DMS 273 (cell line): ENCODE results near the gene EXOC3L2.
"Not testable (repeated sequence)": the region's sequence is repeated elsewhere in the genome, so short reads cannot be mapped to it uniquely, and the experiment has no call there.

Source experiments
- DNase-seq: peaks from one replicate; lab custom pipeline; 2025; ENCODE audit not compliant: unreplicated experiment; lab: John Stamatoyannopoulos, UW

The EXOC3L2 gene

DNA sequence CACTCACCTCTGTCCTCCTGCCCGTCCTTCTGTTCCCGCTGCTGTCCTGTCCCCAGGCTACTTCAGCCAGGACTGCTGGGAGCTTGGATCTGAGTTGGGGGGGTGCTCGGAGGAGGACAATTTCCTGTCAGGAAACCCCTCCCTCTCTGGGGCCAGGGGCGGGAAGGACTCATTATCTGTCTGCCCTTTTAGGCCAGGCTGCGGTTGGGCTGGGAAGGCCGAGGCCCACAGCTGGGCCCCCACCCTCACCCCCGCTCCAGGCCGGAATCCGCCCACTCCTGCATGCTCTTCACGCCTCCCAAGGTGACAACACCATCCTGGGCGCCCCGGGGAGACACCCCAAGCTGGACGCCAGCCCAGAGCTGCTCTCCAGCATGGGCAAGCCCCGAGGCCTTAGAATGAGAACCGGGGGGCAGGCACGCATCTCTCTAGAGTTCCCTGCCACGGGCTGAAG lies at the start of gene EXOC3L2:
TSS of gene EXOC3L2 (minus strand) at position 74 of the 454 bp plus-strand sequence. CDS start 6,362 bp downstream, outside the sequence.
- no peak for DNase-seq

- peak; percentile 29 for DNase-seq
Measured at GRCh38 chr19:45294291-45295029, 49.3 kb upstream of the EXOC3L2 start.

DNA sequence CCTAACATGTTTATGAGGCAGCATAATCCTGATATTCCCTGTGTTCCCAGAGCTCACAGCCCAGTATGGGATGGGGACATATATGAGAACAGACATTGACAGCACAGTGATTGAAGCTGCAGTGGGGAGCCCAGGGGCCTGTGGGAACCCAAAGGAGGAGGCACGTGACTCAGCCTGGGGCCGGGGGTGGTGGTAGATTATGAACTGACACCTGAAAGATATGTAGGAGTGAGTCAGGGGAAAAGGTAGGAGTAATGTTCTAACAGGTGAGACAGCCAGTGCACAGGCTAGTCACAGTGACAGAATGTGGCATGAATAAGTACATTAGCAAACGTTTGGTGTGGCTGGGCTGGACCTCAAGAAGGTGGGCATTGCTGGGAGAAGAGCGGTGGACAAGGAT lies 48.5 kb upstream of the EXOC3L2 start:
- no peak for DNase-seq

- no peak for DNase-seq
Measured at GRCh38 chr19:45291834-45292233, 46.6 kb upstream of the EXOC3L2 start.

GRCh38 chr19:45290381-45290931 lies 45.2 kb upstream of the EXOC3L2 start:
- DNase-seq: no peak

GRCh38 chr19:45283443-45284033 lies 38.3 kb upstream of the EXOC3L2 start:
- DNase-seq: no peak

DNA sequence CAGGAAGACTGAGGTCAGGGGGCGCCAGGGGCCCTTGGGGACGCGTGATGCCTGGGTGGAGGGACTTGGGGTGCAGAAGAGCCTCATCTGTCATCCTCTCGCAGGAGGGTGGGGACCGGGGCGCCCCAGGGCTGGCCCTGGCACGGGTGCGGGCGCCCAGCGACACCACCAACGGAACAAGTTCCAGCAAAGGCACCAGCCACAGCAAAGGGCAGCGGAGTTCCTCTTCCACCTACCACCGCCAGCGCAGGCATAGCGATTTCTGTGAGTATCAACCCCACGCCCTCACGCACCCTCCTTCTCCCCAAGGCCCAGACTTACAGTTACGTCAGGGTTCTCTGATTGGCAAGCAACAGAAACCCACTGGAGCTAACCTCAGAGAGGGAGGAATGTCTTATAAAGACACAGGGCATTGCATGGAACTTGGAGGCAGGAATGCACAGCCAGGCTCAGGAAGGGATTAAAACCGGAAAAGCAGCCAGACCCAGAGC lies 35.3 kb upstream of the EXOC3L2 start:
- no peak for DNase-seq

- DNase-seq: no peak
Measured at GRCh38 chr19:45279587-45280192, 34.5 kb upstream of the EXOC3L2 start.

- DNase-seq: no peak
Measured at GRCh38 chr19:45278087-45278486, 32.9 kb upstream of the EXOC3L2 start.

GRCh38 chr19:45276284-45276687 lies 31.1 kb upstream of the EXOC3L2 start:
- DNase-seq: peak; percentile 62

DNA sequence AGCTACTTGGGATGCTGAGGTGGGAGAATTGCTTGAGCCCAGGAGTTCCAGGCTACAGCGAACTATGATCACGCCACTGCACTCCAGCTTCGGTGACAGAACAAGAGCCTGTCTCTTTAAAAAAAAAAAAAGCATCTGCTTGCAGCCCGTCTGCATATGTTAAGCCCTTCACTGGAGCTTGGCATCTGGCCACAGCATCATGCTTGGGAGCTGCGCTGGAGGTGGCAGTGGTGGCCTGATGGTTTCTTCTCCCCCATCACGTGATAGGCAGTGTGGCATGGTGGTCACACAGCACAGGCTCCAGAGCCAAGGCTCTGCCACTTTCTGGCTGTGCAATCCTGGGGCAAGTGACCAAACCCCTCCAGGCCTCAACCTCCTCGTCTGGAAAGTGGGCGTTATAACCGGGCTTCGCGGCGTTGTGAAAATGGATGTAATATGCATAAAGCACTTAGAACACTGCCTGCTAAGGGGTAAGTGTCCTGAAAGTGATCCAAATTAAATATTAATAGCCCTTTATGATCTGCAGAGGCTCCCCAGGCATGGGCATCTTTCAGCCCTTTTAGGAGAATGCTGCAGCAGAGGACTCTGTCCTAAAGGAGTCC lies 30.3 kb upstream of the EXOC3L2 start:
- peak; percentile 86 for DNase-seq

- no peak for DNase-seq
Measured at GRCh38 chr19:45273521-45273855, 28.3 kb upstream of the EXOC3L2 start.

DNA sequence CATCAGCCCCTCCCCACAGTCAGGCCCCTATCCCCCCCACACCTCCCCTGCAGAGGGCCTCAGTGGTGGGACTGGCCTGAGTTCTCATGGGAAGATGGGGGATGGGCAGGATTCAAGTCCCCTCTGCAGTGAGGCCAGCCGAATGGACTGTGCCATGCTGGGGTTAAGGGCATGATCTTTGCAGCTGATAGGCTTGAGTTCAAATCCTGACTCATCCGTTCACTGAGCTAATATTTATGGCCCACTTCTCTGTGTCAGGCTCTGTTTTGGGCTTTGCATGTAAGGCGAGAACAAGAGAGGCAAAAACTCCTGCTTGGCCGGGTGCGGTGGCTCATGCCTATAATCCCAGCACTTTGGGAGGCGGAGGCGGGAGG lies 26.5 kb upstream of the EXOC3L2 start:
- no peak for DNase-seq

GRCh38 chr19:45271098-45271734 lies 26.0 kb upstream of the EXOC3L2 start:
- no peak for DNase-seq

DNA sequence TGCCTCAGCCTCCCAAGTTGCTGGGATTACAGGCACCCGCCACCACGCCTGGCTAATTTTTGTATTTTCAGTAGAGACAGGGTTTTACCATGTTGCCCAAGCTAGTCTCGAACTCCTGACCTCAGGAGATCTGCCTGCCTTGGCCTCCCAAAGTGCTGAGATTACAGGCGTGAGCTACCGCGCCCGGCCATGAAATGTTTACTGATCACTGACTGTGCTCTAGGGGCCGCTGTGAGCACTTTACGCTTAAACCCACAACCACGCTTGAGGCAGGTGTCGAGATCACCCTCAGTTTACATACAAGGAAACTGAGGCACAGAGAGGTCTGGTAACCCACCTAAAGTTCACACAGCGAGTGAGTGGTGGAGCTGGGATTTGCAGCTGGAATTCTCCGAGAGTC lies 24.7 kb upstream of the EXOC3L2 start:
- DNase-seq: not testable (repeated sequence)

GRCh38 chr19:45267296-45267695 lies 22.1 kb upstream of the EXOC3L2 start:
- no peak for DNase-seq

DNA sequence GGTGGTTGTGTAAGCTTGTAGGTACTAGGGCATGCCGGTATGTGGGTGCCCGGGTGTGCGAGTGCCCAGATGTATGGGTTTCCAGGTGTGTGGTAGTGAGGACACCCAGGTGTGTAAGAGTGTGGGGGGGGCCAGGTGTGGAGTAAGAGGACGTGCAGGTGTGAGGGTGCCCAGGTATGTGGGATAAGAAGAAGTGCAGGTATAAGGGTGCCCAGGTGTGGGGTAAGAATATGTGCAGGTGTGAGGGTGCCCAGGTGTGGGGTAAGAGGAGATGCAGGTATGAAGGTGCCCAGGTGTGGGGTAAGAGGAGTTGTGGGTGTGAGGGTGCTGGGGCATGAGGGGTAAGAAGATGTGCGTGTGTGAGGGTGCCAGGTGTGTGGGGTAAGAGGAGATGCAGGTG lies 20.2 kb upstream of the EXOC3L2 start:
- no peak for DNase-seq

DNA sequence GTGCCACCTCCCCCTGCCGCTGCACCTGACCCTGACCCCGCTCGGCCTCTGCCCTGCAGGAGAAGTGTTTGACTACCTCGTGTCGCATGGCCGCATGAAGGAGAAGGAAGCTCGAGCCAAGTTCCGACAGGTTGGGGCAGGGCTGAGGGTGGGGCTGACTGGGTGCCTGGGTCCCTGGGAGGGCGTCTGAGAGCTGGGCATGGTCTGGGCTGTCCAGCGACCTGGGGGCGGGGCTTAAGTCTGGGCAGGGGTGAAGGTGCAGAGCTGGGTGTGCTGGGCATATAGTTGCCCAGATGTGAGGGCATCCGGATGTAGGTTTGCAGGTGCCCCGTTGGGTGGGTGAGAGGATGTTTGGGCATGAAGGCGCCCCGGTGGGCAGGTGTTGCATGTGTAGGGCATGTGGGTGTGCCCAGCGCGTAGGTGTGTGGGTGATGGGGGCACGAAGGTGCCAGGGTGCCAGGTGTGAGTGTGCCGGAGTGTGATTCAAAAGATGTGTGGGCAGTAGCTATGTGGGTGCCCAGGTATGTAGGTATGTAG lies 19.6 kb upstream of the EXOC3L2 start:
- DNase-seq: no peak

DNA sequence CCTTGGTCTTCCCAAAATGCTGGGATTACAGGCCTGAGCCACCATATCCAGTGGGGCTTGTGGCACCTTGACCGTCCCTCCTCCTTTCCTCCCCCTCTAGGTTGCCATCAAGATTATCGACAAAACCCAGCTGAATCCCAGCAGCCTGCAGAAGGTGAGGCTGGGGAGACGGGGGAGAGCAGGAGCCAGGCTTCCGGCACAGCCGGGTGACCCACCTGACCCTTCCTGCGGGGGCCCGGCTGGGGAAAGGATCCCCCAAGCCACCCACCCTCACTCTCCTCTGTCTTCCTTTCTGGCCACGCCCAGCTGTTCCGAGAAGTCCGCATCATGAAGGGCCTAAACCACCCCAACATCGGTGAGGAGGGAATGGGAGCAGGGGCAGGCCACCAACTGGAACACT lies 17.8 kb upstream of the EXOC3L2 start:
- no peak for DNase-seq

DNA sequence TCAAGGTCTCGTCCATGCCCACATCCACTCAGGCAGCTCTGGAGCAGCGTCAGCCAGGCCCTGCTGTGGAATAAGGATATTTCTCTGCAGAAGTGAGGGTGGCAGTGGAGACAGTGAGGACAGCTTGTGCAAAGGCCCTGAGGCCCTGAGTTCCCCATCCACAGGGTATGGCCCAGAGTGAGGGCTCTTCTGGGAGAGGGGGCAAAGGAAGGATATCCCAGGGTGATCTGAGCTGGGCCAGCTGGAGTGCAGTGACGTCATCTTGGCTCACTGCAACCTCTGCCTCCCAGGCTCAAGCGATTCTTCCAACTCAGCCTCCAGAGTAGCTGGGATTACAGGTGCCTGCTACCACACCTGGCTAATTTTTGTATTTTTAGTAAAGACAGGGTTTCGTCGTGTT lies 17.4 kb upstream of the EXOC3L2 start:
- no peak for DNase-seq

DNA sequence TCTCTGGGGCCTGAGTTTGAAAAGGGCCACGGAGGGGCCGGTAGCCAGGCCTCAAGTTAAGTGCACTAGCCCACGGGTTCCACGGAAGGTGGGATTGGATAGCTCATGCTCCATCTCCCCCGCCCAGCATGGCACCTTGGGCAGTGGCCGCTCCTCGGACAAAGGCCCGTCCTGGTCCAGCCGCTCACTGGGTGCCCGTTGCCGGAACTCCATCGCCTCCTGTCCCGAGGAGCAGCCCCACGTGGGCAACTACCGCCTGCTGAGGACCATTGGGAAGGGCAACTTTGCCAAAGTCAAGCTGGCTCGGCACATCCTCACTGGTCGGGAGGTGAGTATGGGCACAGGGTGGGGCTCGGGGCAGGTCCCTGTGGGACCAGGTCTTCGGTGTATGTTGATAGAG lies 13.7 kb upstream of the EXOC3L2 start:
- no peak for DNase-seq
